Stimulated activated CD4-positive, alpha-beta T cell treated with anti-CD3 and anti-CD28 coated beads, Interleukin-1b, Interleukin-23, amount 100 ng/mL, for 4 hours (primary cell): ENCODE data around the gene THSD7A.

ENCODE experiments used
- DNase-seq, 2 donors: peaks; one replicate each; pipeline ENCODE4 v3.0.0-alpha.2; 2020; ENCODE audit warnings: low read depth in 2 of 2

The THSD7A gene

GRCh38 chr7:11410656-11411644 is 421.0 kb downstream of the THSD7A start:
- DNase-seq = no peak

- no peak for DNase-seq
These were observed 427.6 kb downstream of the THSD7A start for GRCh38 chr7:11404355-11404754.

GRCh38 chr7:11403781-11404180 is 428.2 kb downstream of the THSD7A start:
- no peak for DNase-seq

DNA sequence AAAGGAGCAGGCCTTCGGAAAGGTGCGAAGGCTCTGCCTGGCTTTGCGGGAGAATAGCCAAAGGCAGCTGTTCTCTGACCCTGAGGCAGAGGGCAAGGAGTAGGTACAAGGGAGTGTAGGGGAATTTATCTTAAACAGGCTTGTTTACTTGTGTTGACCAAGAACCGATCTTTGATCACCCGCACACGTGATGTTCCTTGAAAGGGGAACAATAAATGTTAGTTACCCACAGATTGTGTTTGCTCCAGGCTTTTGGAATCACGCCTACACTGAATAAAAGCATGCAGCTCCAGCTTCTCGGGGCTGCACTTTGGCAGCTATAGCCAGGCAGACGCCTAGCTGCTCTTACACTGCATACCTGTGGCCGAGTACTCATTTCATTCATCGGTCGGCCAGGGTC is 437.6 kb downstream of the THSD7A start:
- no peak for DNase-seq

- no peak for DNase-seq
These were observed 452.4 kb downstream of the THSD7A start for GRCh38 chr7:11379641-11380040.

DNA sequence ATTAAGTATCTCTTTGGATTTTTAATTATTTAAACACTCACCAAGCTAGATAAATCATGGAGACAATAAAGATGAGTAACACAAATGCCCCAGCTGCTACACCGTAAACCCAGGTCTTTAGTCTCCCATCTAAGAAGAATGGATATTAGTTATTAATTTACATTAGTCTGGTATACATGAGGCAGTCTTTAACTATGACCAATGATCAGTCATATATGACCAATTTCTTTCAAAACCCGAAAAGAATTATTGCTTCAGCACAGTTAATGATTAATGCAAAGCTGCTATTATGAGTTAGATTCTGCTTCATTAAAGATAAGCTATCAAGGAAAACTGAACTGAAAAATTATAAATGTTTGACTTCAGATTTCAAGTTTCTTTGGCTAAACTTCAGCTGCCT is 455.5 kb downstream of the THSD7A start:
- no peak for DNase-seq

DNA sequence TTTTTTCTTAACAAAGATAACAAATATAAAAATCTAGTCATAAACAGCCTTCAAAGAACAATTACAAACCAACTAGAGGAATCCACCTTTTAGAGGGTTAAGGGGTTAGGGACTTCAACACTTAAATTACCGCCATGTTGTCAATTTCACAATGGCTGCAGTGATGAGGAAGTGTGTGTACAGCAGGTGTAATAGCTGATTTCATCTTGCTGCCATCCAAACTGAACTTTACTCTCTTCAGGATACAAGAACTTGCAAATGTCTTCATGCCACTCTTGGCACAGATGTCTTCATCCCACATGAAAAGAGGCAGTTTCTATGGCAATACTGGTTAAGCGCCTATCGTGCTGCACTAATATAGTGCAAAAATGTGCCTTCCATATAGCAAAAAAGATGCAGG is 457.4 kb downstream of the THSD7A start:
- DNase-seq = no peak

DNA sequence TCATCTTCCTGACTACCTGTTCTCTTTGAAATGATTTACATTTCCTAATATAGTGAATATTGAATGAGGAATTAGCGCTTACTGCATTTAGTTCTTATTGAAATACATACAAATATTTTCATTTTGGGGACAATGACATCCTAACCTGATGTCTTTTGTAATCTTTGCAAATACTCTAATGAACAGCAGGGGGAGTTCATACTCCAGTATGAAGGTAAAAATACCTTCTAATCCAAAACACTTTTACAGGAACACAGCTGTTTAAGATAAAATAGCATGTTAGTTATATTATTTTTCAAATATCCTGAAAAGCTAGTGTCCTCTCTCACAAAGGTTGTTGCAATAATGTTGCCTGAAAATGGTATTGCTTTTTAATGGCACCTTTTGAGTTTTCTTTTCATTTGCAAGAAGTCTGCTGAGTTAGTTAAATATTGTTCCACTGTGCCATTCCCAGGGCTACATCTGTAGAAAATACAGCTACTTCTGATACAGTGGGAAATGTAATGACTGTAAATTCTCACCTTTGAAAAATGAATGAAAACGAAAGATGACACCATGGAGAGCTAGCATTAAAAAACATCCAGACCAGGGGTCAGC is 458.4 kb downstream of the THSD7A start:
- no peak for DNase-seq

DNA sequence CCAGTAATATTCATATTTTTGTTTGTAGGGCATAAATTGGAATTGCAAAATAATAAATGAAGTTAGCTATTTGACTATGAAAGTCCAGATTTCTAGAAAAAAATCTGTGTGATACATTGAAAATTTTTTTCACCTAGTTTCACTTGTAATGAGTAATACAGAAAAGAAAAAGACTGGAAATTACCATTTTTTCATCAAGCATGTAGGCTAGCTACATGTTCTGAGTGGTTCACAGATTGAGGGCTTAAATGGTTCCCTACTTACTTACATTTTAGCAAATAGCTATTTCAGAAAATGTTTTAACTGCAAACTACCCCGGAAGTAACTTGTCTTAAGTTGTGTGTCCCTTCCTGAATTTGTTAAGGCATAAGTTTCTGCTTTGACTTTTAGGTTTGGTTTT is 462.3 kb downstream of the THSD7A start:
- DNase-seq = no peak

DNA sequence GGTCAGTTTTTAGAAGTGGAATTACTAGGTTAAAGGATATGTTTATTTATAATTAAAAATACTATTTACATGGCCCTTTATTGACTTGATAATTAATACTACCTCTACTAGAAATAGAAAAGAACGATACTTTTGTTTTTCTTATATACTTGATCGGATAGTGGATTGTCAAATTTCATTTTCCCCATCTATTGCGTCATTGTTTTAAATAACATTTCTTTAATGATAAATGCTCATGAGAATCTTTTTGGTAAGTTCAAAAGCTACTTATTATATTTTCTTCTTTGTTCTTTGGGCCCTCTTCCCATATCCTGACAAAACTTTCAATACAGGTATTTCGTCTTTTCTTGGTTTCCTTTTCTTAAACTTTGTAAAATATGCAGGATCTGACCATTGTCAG is 465.9 kb downstream of the THSD7A start:
- DNase-seq = no peak

DNA sequence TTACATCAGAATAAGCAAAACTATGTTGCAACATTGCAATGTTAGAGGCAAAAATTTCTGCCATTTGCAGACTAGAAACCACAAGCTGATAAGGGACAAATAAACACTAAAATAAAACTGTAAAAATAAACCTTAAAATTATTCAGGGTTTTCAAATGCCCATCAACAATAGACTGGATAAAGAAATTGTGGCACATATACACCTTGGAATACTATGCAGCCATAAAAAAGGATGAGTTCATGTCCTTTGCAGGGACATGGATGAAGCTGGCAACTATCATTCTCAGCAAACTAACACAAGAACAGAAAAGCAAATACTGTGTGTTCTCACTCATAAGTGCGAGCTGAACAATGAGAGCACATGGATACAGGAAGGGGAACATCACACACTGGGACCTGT is 473.4 kb downstream of the THSD7A start:
- no peak for DNase-seq

DNA sequence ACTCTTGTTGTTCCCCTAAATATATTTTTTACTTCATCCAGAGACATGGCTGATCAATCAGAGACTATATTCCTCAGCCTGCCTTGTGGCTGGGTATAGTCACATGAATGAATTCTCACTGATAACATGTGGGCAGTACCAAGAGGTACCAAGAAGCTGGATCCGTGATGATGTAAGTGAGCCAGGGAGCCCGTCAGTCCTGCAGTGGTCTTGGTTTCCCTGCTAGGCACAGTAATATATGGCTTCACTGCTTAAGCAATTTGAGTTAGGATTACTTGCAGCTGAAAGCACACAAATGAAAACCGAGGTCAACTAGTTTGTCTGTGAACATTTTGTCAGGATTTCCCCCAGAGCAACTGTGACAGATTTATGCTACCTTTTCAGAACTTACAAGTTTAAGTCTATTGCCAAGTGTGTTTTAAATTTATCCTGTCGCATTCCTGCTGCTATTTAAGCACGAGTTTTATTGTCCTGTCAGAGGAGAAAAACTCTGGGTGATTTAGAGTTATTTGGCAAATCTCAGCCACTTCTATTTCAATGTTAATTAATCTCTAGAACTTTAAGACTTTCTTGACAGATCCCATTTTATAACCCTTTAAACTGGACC is 476.5 kb downstream of the THSD7A start:
- DNase-seq = no peak

- DNase-seq = no peak
These were observed 485.7 kb downstream of the THSD7A start for GRCh38 chr7:11346302-11346701.

DNA sequence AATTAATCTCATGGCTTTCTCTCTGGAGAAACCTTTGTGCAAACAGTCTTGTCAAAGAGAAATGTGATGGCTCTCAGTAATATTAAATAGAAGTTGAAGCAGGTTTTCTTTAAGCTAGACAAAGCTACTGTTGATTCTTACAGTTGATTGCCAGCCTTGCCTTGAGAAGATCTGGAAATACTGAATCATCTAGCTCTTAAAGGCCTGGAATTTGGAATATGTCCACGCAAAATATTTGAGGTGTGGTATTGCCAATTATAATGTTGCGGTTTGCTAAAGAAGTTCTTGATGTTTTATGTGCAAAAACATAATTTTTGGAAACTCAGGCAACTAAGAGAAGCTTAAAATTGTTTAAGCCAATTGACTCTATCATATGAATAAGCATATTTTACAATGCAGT is 486.4 kb downstream of the THSD7A start:
- DNase-seq = no peak

DNA sequence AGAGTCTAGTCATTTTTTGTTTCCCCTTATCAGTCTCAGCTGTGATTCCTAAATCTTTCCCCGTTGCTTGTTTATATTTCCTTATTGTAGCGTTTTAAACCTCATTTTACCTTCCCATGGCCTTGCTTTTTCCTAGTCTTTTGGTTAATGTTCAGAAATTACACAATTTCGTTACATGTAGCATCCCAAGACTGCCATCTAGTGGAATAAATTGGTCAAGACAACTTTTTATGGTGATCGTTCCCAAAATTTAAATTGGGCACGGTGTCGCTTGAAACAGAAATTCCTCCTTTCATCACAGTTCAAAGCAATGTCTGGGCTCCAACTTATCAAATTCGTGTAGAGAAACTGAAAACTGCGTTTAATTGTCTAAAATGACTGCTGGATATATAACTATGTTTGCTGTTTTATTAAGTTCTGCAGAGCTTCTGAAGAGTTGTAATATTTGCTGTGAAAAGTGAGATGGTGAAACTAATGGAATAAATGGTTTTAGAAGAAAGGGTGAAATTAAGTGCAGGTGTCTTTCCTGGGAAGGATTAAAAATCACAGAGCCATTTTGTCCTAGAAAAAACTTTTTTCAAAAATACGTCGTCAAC is 488.1 kb downstream of the THSD7A start:
- DNase-seq = no peak

DNA sequence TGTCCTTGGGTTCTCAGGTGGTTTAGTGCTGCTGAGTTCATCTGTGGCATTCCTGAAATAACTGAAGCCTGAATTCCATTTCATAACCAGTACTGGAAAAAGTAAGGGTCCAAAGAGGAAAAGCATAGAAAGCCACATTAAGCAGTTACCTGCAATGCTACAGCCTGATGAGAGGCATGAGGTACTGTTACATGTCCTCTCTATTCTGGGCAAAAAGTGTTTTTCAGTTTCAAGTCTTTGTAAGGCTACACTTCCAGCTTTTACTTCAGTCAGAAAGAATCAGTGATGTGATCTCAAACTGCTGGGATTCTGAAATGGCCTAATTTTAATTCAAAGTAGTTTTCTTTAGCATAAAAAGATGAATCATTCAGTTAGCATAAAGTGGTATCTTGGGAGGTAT is 488.9 kb downstream of the THSD7A start:
- no peak for DNase-seq

DNA sequence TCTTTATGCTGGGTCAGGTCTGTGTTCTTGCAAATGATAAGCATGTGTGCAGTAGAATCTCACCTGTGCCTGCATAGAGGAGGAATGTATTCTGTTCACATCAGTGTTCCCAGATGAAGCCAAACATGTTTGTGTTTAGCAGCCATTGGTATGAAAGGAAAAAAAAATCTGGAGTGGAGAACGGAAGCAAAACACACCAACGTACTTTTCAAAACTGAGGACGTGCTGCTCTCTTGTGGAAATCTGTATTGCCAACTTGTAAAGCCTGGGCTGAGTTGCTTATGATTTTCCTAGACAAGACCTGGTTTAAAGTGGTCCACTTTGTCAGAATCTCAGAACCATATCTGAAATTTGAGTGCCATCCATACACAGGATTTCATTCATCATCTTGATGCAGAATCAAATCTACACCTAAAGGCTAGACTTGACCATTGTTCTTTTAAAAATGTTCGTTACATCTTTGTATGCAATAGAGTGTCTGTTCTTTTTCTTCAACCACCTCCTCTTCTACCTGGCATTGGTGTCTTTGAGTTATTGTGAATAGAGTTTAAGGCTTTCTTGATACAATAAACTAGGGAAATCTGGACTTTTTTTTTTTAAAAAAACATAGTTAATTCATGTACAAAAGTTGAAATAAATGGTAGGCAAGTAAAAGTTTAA is 490.6 kb downstream of the THSD7A start:
- DNase-seq = no peak

DNA sequence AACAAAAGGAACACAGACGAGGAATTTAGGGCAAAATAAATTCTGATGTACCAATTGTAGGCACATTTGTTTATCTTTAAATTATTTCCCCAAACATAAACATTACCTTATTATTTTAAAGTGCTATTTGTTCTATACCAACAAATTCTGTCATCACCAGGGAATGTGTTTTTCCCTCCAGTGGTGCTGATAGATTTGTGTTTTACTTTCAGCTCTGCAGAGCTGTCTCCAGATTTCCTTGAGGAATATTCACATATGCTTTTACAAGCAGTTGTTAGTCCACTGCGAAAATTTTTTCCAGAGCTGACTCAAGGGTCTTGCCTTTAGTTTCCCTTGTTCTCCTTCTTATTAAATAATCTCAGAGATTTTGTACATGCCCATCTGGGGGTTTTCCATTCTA is 495.6 kb downstream of the THSD7A start:
- DNase-seq = no peak

GRCh38 chr7:11335947-11336346 is 496.1 kb downstream of the THSD7A start:
- DNase-seq = no peak

DNA sequence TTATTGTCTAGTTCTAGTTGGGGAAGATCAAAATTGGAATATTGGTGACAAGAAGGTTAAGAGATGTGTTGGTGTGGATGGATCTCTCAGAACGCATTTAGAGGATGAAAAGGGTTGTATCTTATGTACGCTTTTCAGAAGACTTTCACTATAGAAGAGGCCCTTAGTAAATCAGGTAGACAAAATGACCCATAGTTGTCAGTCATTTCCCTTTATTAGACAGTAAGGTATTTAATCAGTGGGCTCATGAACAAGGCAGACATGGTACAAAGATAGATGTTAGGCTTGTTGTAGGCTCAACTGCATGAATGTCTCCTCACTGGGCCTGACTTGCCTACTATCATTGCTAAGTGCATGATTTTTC is 499.2 kb downstream of the THSD7A start:
- no peak for DNase-seq

GRCh38 chr7:11332186-11332864 is 499.7 kb downstream of the THSD7A start:
- no peak for DNase-seq
